ENCODE measurements around the gene BMPR1A. TPM values are rescaled to one million over a fixed set of nuclear protein-coding genes. Genes with fewer than 3 reads are reported as not detected.
A peak's percentile ranks its signal among the peaks of the same experiment; 100 is the strongest.

The BMPR1A gene
- total and polyA plus RNA-seq, 2 of the 13 experiments (the other 11 are each of a cell fraction or from before 2014, with no cell fraction given): 17.8 to 44.2 TPM

- no peak for TF ChIP-seq ZNF563 (CRISPR knock-in tag; IDR thresholded peaks at IDR 0.05)
- no peak for TF ChIP-seq CC2D1A (CRISPR knock-in tag; IDR thresholded peaks at IDR 0.05)
- no peak for TF ChIP-seq ZNF879 (CRISPR knock-in tag; IDR thresholded peaks at IDR 0.05)
- TF ChIP-seq KLF11 (CRISPR knock-in tag; IDR thresholded peaks at IDR 0.05): no peak
- TF ChIP-seq KDM6A (CRISPR knock-in tag; IDR thresholded peaks at IDR 0.05; ENCODE audit: low read depth): no peak
- no peak for TF ChIP-seq ARHGAP35 (CRISPR knock-in tag; IDR thresholded peaks at IDR 0.05; ENCODE audit: borderline replicate concordance)
- no peak for TF ChIP-seq IRX3 (CRISPR knock-in tag; IDR thresholded peaks at IDR 0.05; ENCODE audit: borderline replicate concordance, low read depth)
- no peak for TF ChIP-seq SUZ12 (IDR thresholded peaks at IDR 0.05; ENCODE audit: low read depth, low read length)
- TF ChIP-seq ZNF337 (CRISPR knock-in tag; IDR thresholded peaks at IDR 0.05; ENCODE audit: borderline replicate concordance, low read depth): no peak
- no peak for TF ChIP-seq REXO4 (CRISPR knock-in tag; IDR thresholded peaks at IDR 0.05; ENCODE audit: borderline replicate concordance)
- no peak for TF ChIP-seq FOXP1 (IDR thresholded peaks at IDR 0.05)
- no peak for TF ChIP-seq FOXP1 (CRISPR knock-in tag; IDR thresholded peaks at IDR 0.05)
- no peak for TF ChIP-seq ZNF577 (CRISPR knock-in tag; IDR thresholded peaks at IDR 0.05; ENCODE audit: borderline replicate concordance, low read depth)
- TF ChIP-seq HMGXB4 (CRISPR knock-in tag; IDR thresholded peaks at IDR 0.05; ENCODE audit: borderline replicate concordance in 1 of 2, low read depth in 1 of 2): no peak
- TF ChIP-seq GZF1 (CRISPR knock-in tag; IDR thresholded peaks at IDR 0.05): no peak
- TF ChIP-seq ZNF761 (CRISPR knock-in tag; conservative IDR thresholded peaks at IDR 0.05): no peak
- TF ChIP-seq ZNF549 (CRISPR knock-in tag; IDR thresholded peaks at IDR 0.05): no peak
- TF ChIP-seq ZBED4 (CRISPR knock-in tag; IDR thresholded peaks at IDR 0.05; ENCODE audit: borderline replicate concordance): peak; percentile 31; the same call in 1 of the 2 replicates
- TF ChIP-seq ZFP37 (CRISPR knock-in tag; IDR thresholded peaks at IDR 0.05; ENCODE audit: borderline replicate concordance): no peak
- no peak for TF ChIP-seq ZNF607 (CRISPR knock-in tag; IDR thresholded peaks at IDR 0.05; ENCODE audit: borderline replicate concordance)
- 0 out of 2 replicates have a peak, but pooled peaks have one; percentile 12 for TF ChIP-seq FOSL1 (CRISPR knock-in tag; IDR thresholded peaks at IDR 0.05; ENCODE audit: borderline replicate concordance)
- TF ChIP-seq TGIF2 (CRISPR knock-in tag; IDR thresholded peaks at IDR 0.05): no peak
- TF ChIP-seq AFF4 (CRISPR knock-in tag; IDR thresholded peaks at IDR 0.05): no peak
- TF ChIP-seq ZNF24 (IDR thresholded peaks at IDR 0.05): no peak
Measured at GRCh38 chr10:86755454-86755739, 1.0 kb upstream of the BMPR1A start (continued).

Measured in HepG2 (cell line).